ENCODE measurements around the gene KRT71.

The KRT71 gene

GRCh38 chr12:52495389-52495788 is 57.6 kb downstream of the KRT71 start:
- DNase-seq = no peak

GRCh38 chr12:52494518-52494917 is 58.4 kb downstream of the KRT71 start:
- DNase-seq = no peak

- DNase-seq = no peak
Observed at GRCh38 chr12:52494100-52494499, 58.8 kb downstream of the KRT71 start.

Measured in NCI-H446 treated with DMSO at 0.1 percent for 48 hours (cell line).